Activated naive CD4-positive, alpha-beta T cell treated with Interleukin-2 at 50 U/mL for 16 hours (primary cell): ENCODE data around the gene ZMYND10.
A peak's percentile ranks its signal among the peaks of the same experiment; 100 is the strongest.

Source experiments
- DNase-seq: peaks from one replicate; pipeline ENCODE4 v3.0.0-alpha.2; 2020

ZMYND10 gene

DNA sequence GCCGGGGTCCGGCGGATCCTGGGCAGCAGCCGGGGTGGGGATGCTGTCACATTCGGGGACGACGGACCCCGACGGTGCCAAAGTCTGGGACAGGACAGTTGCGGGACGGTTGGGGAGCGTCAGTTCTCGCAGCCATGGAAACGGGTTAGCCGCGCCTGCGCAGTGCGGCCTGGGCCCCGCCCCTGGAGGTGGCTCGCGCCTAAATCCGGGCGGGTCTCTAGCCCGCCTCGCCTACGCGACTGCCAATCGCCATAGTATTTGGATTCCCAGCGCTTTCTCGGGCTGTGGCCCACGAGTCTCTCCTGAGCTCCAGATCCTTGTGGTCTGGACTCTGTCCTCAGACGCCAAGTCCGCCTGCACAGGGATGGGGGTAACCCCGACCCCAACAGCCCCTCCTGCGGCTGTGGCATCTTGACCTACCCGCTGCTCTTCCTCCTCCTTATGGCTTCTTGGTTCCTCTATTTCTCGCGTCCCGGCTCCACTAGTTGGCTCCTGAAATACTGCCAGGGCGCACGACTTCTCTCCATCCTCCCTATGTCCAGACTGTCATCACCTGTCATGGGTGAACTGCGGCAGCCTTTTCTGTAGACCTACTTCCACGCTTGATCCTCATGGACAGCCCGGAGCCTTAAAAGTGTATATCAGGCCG, at the start of gene ZMYND10:
TSS of gene ZMYND10 (minus strand) at position 147 of the 649 bp plus-strand sequence. CDS start 153 bp downstream, outside the sequence.
- DNase-seq, result peak; percentile 75

DNA sequence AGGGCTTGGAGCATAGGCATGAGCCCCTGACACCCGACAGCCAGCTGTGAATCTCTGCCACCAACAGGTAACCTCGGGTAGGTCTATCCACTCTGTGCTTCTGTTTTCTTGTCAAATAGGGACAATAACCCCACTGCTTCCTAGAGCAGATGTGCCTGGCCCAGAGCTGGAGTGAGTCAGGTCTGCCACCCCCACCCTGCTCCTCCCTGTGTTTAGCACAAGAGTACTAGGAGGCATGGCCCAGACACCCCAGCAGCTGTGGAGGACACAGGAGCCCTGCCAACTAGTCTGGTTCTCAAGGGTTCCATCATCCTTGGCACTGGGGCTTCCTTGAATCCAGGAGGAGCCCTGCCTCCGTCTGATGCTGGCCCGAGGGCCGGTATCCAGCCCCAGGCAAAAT, 47.5 kb upstream of the ZMYND10 start:
- DNase-seq, result no peak

DNA sequence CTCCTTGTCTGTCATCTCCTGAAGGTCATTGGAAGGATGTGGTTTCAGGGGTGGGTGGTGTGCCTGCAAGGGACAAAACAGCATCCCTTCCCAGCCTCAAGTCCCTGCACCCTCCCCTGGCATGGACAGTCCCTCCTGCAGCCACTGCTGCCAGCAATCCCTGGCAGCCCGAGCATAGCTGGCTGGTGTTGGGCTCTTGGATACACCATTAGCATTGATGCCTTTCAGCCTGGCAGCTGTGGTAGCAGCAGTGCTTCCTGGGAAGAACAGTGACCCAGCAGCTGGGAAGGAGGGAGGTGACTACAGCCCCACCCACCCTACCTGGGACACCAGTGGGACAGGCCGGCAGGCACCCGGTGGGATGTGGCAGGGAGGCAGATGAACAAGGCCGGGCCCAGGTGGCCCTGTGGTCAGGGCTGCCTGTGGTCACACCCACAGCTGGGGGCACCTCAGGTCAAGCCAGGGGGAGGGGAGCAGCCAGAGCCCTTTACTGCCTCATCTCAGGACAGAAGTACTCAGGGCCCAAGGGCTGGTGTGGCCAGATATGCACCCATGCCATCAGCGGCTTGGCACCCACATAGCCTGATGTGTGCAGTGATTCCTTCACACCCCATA, 46.7 kb upstream of the ZMYND10 start:
- DNase-seq, result no peak

DNA sequence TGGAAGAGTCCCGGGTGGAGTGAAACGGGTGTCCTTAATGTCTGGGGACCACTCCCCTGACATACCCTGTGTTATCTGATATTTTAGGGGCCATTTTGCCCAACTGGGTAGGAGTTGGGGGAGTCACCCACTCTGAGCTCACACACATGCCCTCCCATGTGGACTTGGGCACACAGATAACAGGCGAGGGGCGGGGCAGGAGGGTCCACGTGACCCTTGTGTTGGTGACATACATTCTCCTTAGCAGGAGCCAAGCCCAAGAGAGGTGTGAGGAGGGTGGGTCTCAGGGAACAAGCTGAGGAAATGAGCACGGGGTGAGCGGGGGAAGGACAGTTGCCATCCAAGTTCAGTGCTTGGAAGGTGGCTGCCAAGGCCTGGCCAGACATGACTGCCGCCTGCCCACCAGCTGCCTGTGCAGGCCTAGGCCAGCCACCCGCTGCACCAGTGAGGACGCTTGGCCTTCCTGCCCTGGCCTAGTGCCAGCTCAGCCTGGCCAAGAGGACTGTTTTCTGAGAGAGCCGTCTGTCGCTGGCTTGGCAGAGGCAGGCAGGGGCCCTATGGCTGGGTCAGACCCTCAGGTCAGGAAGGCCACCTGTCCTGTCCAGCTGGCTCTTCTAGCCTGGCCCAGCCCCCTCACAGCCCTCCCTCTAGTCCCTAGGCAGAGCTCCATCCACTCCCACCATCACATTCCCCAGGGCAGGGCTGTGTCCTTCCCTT, 45.1 kb upstream of the ZMYND10 start:
- no peak for DNase-seq

DNA sequence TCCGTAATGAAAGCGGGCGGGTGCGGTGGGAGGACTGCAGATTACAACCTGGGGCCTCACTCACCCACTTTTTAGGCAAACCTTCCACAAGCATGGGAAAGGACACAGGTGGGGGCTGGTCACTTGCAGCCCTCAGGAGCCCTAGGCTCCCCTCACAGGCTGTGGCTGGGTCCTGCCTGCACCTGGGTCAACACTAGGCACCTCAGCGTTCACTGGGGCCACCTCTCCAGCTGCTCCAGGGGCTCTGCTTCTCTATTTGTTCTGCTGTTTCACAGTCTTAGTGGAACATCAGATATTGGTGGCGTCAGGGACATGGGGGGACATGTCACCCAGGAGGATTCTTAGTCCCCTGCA, 43.9 kb upstream of the ZMYND10 start:
- no peak for DNase-seq

GRCh38 chr3:50388720-50389413, 43.3 kb upstream of the ZMYND10 start:
- DNase-seq, result no peak

- no peak for DNase-seq
Observed at GRCh38 chr3:50388016-50388719, 42.6 kb upstream of the ZMYND10 start.

GRCh38 chr3:50385754-50386153, 40.2 kb upstream of the ZMYND10 start:
- DNase-seq, result no peak

DNA sequence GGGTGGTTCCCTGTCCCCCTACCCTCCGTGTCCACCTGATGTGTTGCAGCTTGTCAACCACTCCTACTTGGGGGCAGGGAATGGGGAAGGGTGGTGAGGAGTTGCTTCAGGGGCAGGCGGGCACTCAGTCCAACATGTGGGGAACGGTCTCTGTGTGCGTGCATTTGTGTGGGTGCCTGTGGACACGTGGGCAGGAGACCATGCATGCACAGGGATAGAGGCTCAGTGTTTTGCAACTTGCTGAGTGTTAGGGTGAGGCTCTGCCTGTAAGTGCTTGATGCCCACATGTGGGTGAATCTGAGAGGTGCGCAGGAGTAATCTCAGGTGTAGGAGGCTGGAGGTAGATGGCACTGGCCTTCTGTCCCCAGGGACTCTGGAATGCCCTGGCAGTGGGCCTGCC, 38.2 kb upstream of the ZMYND10 start:
- no peak for DNase-seq

DNA sequence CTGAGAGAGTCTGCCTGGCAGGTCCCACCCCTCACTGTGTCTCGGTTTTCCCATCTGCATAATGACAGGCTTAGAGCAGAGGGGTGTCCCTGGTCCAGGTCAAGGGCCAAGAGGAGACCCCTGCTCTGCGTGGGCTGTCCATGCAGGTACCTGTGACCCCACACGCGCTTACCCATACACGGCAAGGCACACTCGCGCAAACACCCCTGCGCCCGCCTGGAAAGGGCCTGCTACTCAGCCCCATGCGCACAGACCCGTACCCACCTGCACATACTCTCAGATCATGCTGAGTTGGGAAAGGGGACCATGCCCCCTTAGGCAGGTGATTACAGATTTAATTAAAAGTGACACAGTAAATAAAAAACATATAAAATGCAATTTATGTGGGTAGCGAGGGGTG, 37.2 kb upstream of the ZMYND10 start:
- DNase-seq, result no peak

DNA sequence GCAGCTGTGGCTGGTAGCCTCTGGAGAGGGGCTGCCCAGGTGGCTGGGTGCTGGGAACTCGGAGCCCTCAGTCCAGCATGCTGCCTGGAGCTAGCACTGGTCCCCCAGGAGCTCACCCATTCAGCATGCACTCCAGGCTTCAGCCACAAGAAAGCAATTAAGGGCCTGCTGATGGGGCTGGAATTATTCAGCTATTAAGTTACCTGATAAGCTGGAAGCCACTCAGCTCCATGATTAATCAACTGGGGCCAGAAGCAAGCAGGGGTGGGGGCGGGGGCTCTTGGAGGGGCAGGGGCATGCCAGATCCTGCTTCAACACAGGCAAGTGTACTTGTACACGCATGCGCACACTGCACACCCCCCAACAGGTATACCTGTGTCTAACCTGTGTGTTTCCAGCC, 35.9 kb upstream of the ZMYND10 start:
- DNase-seq, result no peak

DNA sequence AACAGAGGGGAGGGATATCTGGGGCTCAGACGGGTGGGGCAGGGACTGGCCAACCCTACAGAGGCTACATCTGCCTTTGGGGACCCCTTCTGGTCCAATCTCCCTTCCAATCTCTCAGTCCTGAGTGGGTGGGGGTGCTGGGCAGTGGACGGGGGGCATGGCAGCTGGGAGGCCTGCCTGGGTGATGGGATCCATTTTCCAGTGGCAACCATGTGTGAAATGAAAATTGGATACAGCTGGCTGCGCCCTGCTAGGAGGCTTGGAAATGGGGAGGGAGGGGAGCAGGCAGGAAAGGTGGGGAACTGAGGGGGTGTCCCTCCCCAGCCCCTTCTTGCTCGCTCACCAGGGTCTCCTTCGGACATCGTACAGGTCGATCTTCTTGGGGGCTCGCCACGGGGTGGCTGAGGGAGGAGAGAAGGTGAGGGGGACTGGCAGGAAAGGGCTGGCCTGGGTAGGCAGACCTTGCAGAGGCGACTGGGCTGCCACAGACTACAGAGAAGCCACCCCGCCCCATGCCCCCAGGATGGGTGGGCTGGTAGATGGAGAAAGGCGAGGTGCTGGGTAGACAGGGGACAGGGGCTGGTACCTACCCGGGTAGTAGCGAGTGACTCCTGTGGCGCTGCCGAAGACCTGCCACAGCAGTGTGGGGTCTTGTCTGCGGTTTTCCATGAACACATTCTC, 35.0 kb upstream of the ZMYND10 start:
- DNase-seq, result no peak

GRCh38 chr3:50378757-50379156, 33.2 kb upstream of the ZMYND10 start:
- DNase-seq, result no peak

- no peak for DNase-seq
Observed at GRCh38 chr3:50378024-50378423, 32.5 kb upstream of the ZMYND10 start.

DNA sequence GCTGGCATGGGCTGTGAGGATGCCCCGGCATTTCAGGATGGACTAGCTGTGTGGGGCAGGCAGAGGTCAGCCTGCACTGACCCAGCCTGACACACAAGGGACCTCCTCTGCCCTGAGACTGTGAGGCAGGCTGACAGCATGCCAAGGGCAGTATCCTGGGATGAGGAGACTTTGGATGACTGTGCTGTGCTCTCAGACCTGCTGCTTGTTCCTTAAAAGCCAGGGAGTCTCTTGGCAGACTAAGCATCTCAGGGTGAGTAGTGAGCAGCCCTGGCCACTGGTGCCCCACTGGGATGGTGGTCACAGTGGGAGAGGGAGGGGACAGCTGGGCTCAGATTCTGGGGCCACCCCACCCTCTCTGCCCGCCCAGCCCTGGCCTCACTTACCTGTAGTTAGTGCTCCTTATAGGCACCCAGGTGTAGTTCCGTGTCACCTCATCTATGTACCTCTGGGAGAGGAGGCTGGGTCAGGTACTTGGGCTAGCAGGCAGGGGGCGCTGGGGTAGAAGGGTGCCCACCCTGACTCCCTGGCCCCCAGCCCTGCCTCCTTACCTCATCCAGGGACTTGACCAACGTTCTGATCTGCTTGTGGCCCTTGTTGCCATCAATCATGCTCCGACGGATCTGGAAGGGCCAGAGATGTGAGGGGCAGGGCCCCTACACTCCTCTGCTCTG, 29.9 kb upstream of the ZMYND10 start:
- DNase-seq, result no peak

DNA sequence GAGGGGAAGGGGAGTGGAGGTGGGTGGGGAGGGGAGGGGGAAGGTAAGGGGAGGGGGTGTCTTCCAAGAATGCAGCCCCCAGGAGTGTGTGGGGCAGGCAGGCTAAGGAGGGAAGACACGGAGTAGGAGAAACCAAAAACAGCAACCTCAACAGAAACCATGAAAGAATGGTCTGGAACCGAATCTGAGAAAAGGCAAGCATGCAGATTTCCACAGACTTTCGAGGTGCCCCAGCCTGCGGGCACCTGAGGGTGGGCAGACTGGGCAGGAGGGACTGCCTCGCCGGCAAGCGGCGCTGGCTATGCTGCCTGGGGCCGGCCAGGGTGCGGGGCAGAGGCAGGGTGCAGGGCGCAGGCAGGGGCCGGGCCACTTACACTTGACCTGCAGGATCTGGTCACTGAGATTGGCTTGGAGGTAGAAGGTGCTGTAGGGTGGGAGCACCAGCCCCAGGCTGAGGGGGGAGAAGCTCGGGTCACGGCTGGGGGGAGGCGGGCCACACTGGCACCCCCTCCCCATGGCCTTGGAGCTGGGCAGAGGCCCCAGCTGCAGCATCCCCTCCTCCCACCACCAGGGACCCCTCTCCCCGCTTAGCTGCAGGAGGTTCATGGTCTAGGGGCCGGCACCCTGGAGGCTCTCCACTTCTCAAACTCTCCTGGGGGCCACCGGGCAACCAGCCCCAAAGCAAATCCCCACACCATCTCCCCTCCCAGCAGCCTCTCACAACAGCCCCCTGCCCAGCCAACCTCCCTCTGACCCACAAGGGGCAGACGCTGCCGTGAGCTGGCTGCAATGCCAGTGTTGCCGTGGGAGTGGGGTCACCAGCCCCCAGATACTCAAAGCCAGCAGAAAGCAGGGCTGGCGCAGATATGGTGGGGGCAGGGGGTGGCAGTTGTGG, 29.1 kb upstream of the ZMYND10 start:
- DNase-seq, result no peak

DNA sequence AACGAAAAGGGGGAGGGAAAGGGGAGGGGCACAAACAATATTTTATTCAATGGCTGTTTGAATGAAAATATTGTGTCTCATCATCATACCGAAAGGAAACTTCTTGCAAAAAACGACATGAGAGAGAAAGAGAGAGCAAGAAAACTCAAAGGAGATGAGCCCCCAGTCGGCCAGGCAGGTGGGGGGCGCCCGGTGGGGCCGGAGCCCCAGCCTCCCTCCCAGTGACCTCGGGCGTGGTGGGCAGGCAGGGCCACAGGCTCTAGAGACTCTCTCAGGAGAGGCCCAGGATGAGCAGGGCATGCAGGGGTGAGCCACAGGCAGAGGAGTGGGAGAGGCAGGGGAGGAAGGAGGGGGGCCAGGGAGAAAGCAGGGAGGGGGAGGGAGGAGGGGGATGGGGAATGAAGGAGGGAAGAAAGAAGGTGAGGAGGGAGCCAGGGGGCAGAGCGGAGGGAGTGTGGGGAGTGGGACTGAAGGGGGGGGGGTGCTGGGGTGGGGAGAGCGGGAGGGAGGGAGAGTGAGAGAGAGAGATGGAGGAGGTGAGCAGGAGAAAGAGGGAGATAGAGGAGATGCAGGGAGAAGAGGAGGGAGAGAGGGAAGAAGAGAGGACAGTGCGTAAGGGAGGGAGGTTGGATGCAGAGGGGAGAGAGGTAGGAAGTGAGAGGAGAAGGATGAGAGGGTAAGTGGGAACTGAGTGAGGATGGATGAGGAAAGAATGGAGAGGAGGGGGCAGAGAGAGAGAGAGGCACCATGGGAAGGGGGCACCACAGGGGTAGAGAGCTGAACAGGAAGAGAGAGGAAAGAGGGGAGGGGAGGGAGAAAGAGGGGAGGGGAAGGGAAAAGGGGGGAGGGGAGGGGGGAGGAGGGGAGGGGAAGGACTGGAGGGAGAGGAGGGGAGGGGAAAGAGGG, 27.9 kb upstream of the ZMYND10 start:
- DNase-seq, result no peak

DNA sequence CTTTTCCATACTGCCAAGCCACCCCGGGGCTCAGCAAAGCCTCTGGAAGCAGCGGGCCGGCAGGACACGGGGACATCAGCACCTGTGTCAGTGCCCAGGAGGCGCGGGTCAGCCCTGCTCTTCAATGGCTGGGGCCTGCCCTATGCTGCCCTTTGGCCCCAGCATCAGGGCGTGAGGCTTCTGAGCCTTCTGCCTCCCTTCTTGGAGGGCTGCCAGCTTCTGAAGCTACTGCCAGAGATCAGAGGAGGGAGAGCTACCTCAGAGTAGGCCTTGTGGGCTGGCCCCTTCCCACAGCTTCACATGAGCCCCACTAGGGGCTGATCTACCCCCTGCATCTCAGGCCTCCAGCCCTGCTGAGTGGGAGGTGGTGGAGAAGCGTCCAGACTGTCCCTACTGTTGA, 26.8 kb upstream of the ZMYND10 start:
- no peak for DNase-seq

DNA sequence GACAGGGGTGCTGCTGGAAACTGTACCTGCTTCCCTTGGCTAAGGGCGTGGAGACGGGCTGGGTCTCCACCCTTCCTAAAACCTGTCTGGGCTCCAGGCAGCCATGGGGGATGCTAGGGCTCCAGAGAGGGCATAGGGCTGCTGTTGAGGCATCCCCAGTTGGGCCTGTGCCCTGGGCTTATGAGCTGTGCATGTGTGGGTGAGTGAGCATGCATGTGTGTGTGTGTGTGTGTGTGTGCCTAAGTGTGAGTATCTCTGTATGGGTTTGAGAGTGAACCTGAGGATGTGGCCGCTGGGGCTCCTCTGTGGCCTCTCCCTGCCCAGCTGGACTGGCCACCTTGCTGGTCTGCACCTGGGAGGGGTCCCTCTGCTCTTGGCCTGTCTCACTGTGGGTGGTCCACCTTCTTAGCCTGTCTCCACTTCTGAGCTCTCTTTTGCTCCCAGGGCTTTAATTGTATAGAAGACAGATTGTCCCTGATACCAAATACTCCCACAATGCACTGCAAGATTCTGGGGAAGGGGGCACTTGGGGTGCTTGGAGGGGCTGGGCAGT, 25.7 kb upstream of the ZMYND10 start:
- DNase-seq, result no peak
